SIG-M5 treated with dmso at 0.1 percent for 504 hours (cell line): Measurements from ENCODE around the gene TIAM2.
"Not testable (repeated sequence)": the region's sequence is repeated elsewhere in the genome, so short reads cannot be mapped to it uniquely, and the experiment has no call there.

Experiments used
- DNase-seq: peaks from one replicate; lab custom pipeline; 2025; ENCODE audit not compliant: unreplicated experiment; lab: John Stamatoyannopoulos, UW

TIAM2 gene

GRCh38 chr6:155090166-155090565 lies 95.1 kb downstream of the TIAM2 start:
- DNase-seq = no peak

GRCh38 chr6:155091756-155092155 lies 96.6 kb downstream of the TIAM2 start:
- no peak for DNase-seq

- DNase-seq = no peak
These were observed 98.3 kb downstream of the TIAM2 start for GRCh38 chr6:155093430-155093829.

- no peak for DNase-seq
These were observed 105.0 kb downstream of the TIAM2 start for GRCh38 chr6:155100087-155100486.

- DNase-seq = no peak
These were observed 105.5 kb downstream of the TIAM2 start for GRCh38 chr6:155100591-155100990.

- not testable (repeated sequence) for DNase-seq
These were observed 108.0 kb downstream of the TIAM2 start for GRCh38 chr6:155103083-155103645.

- no peak for DNase-seq
These were observed 108.8 kb downstream of the TIAM2 start for GRCh38 chr6:155103816-155104366.

- DNase-seq = no peak
These were observed 111.5 kb downstream of the TIAM2 start for GRCh38 chr6:155106456-155107115.

- DNase-seq = no peak
These were observed 112.4 kb downstream of the TIAM2 start for GRCh38 chr6:155107432-155108069.

GRCh38 chr6:155108070-155108820 lies 113.1 kb downstream of the TIAM2 start:
- DNase-seq = no peak

GRCh38 chr6:155110721-155111120 lies 115.6 kb downstream of the TIAM2 start:
- no peak for DNase-seq

GRCh38 chr6:155112757-155113156 lies 117.6 kb downstream of the TIAM2 start:
- DNase-seq = no peak

- DNase-seq = no peak
These were observed 120.9 kb downstream of the TIAM2 start for GRCh38 chr6:155115893-155116570.

- DNase-seq = no peak
These were observed 121.4 kb downstream of the TIAM2 start for GRCh38 chr6:155116571-155116910.

- DNase-seq = no peak
These were observed 122.1 kb downstream of the TIAM2 start for GRCh38 chr6:155117256-155117655.

GRCh38 chr6:155117785-155118184 lies 122.7 kb downstream of the TIAM2 start:
- no peak for DNase-seq

GRCh38 chr6:155119201-155119600 lies 124.1 kb downstream of the TIAM2 start:
- DNase-seq = not testable (repeated sequence)

GRCh38 chr6:155120034-155120433 lies 124.9 kb downstream of the TIAM2 start:
- DNase-seq = no peak

GRCh38 chr6:155121294-155121693 lies 126.2 kb downstream of the TIAM2 start:
- no peak for DNase-seq

GRCh38 chr6:155121699-155122098 lies 126.6 kb downstream of the TIAM2 start:
- DNase-seq = no peak
